GM10248 (cell line): ENCODE results near the gene LYPD6B.

Source experiments
- CTCF ChIA-PET: fragments of 300-600 bp; sonication (Branson Sonifier 250); formaldehyde crosslinking; extraction: SDS; loops from one replicate; lab custom pipeline; 2021; ENCODE audit warnings: antibody characterized with exemption; lab: Yijun Ruan, JAX
- POLR2A ChIA-PET: fragments of 350-650 bp; sonication (Branson Sonifier 250); formaldehyde crosslinking; extraction: SDS; loops from one replicate; lab custom pipeline; 2020; ENCODE audit warnings: antibody characterized with exemption; lab: Yijun Ruan, JAX
- DNase-seq: peaks from one replicate; pipeline ENCODE4 v3.0.0; 2012; ENCODE audit errors: extremely low spot score
- TF ChIP-seq, protein P1 (sequence below): IDR thresholded peaks from 2 replicates; pipeline ENCODE4 v1.5.1; 2012; ENCODE audit warnings: mild to moderate bottlenecking, low read depth; ENCODE audit errors: extremely low read depth, missing control alignments, control extremely low read depth

LYPD6B gene

DNA sequence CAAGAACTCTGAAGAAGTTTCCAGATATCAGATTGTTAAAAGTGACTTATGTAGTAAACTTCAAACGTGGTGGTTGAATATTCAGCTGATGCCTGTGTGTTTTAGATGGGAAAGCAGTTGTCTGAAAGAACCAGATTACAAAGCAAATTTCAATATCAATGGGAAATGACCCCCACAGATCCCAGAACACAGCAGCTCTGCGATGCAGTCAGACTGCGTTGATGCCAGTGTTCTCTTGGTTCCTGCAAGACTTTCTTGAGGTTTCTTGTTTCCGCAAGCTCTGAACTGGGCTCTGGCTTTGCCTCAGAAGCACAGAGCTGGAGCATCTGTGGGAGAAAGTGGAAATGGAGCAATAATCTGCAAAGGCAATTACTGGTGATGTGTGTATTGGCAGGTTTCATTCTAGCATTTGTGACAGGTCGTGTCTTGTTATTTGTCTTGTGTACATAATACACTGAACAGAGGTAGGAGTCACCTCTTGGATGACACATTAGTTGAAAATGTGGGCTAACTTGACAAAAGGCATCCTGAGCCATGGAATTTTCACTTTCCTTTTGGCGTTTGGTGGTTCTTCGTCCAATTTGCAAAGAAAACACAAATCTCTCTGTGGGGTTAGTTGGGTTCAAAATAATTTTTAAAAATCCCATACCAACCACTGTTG, 10.8 kb upstream of the LYPD6B start:
- POLR2A ChIA-PET = no interaction called here
- TF ChIP-seq, protein P1, sequence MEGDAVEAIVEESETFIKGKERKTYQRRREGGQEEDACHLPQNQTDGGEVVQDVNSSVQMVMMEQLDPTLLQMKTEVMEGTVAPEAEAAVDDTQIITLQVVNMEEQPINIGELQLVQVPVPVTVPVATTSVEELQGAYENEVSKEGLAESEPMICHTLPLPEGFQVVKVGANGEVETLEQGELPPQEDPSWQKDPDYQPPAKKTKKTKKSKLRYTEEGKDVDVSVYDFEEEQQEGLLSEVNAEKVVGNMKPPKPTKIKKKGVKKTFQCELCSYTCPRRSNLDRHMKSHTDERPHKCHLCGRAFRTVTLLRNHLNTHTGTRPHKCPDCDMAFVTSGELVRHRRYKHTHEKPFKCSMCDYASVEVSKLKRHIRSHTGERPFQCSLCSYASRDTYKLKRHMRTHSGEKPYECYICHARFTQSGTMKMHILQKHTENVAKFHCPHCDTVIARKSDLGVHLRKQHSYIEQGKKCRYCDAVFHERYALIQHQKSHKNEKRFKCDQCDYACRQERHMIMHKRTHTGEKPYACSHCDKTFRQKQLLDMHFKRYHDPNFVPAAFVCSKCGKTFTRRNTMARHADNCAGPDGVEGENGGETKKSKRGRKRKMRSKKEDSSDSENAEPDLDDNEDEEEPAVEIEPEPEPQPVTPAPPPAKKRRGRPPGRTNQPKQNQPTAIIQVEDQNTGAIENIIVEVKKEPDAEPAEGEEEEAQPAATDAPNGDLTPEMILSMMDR = no peak
- DNase-seq = no peak
- CTCF ChIA-PET = interaction anchor here (8.8 to 19.2 kb wide), 2 partner anchors 11 to 13 kb away, joined by 53 to 259 read pairs; partner anchors contain the start of gene LYPD6B

DNA sequence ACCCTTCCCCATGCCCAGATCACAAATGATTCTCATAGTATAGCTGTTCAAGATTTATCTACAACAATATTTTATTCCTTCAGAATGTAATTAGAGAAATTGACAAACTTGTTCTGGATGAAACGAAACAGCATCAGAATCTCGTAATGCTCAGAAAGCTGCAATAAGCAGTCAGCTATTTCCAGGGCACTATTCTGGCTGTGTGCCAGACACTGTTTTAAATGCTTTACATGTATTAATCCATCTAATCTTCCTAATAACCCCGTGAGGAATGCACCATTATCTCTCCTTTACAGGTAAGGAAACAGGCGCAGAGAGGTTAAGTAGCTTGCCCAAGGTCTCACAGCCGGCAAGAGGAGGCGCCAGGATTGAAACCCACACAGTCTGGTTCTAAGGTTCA, 10.1 kb upstream of the LYPD6B start:
- POLR2A ChIA-PET = no interaction called here
- CTCF ChIA-PET = interaction anchor here (1.2 to 19.2 kb wide), 3 partner anchors 12 to 533 kb away, joined by 3 to 259 read pairs (median 53); partner anchors contain the start of gene LYPD6B
- DNase-seq = no peak
- TF ChIP-seq, protein P1 = no peak

- ChIA-PET POLR2A (no interaction called here), CTCF (interaction anchor here (0.8 to 19.2 kb wide), 4 partner anchors 9 to 533 kb away, joined by 3 to 259 read pairs (median 28); partner anchors contain the start of gene LYPD6B)
- TF ChIP-seq, protein P1 = no peak
- DNase-seq = no peak
Observed at GRCh38 chr2:149028891-149029290, 9.6 kb upstream of the LYPD6B start.

DNA sequence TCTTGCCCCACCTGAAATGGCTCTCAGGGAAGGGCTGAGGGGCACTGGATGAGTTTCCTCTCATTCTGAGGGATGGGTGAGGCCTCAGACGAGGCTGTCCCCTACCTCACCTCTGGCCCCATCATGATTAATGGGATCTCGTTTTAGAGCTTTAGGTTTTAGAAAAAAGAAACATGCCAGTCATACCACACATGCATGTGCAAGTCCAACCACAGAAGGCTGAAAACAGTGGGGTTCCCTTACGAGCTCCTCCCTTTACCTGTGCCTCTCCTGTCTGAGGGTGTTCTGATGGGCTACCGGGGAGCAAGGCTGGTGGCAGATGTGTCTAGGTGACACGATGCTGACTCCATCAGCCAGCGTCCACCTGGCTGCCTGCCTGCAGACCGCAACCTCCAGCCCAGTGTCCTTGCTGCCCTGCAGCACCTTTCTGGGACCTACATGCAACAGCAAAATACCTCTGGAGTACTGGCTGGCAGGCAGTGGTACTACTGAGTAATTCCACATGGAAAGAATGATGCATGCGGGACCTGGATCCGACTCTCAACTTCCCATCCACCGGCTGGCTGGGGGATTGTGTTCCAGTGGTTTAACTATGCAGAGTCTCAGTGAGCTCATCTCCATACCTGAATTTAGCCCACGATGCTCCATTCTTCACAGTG, 9.1 kb upstream of the LYPD6B start:
- CTCF ChIA-PET = interaction anchor here (0.8 to 19.2 kb wide), 5 partner anchors 9 to 532 kb away, joined by 3 to 259 read pairs (median 3); partner anchors contain the start of gene LYPD6B
- TF ChIP-seq, protein P1 = no peak
- POLR2A ChIA-PET = no interaction called here
- DNase-seq = no peak

DNA sequence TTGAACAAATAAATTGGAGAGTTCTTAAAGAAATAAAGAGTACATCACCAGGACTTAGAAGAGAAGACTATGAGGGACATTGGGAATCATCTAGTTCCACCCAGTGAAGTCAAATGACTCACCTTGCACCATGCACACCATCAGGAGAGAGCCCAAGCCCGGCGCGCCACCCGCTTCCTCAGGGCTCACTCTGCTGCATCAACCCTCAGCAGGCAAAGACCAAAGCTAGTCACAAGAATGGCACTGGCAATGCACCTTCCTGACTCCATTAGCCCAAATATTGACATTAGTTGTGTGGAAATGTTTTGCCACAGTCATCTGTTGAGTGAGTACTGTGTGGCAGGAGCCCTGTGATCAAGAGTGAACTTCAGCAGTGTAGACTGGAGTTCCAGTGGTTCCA, 7.1 kb upstream of the LYPD6B start:
- DNase-seq = no peak
- CTCF ChIA-PET = interaction anchor here (0.9 to 19.2 kb wide), 4 partner anchors 9 to 144 kb away, joined by 3 to 259 read pairs (median 28); partner anchors contain the start of gene LYPD6B
- TF ChIP-seq, protein P1 = no peak
- POLR2A ChIA-PET = no interaction called here

GRCh38 chr2:149033716-149034115, 4.8 kb upstream of the LYPD6B start:
- DNase-seq = no peak
- CTCF ChIA-PET = interaction anchor here (1.5 to 19.2 kb wide), 3 partner anchors 9 to 528 kb away, joined by 4 to 259 read pairs (median 4); no protein-coding TSS in a partner anchor
- TF ChIP-seq, protein P1 = no peak
- POLR2A ChIA-PET = no interaction called here
